ACC112 (cell line): ENCODE measurements around the gene MRPL19.
"Not testable (repeated sequence)": the region's sequence is repeated elsewhere in the genome, so short reads cannot be mapped to it uniquely, and the experiment has no call there.

Source experiments
- H2AFZ ChIP-seq: fragments of 200-600 bp; sonication (generic); one replicate; pipeline ENCODE4 v1.6.0; 2017; ENCODE audit warnings: antibody characterized with exemption, low read length; ENCODE audit not compliant: unreplicated experiment
- H3K27ac ChIP-seq: fragments of 200-600 bp; sonication (generic); 2 replicates; pipeline ENCODE4 v1.5.1; 2014; ENCODE audit warnings: low read depth, mild to moderate bottlenecking, antibody characterized with exemption, low read length, moderate library complexity
- H3K27me3 ChIP-seq: fragments of 200-600 bp; sonication (generic); 2 replicates; pipeline ENCODE4 v1.6.1; 2014; ENCODE audit warnings: mild to moderate bottlenecking, antibody characterized with exemption, low read length, moderate library complexity, mixed read lengths; ENCODE audit not compliant: insufficient read depth
- H3K36me3 ChIP-seq: fragments of 200-600 bp; sonication (generic); 2 replicates; pipeline ENCODE4 v1.6.1; 2016; ENCODE audit warnings: mild to moderate bottlenecking, antibody characterized with exemption, low read length, moderate library complexity, mixed read lengths; ENCODE audit not compliant: insufficient read depth
- H3K4me1 ChIP-seq: fragments of 200-600 bp; sonication (generic); one replicate; pipeline ENCODE4 v1.6.1; 2016; ENCODE audit warnings: low read length, mixed read lengths; ENCODE audit not compliant: insufficient read depth, unreplicated experiment, control insufficient read depth
- H3K4me3 ChIP-seq: fragments of 200-600 bp; sonication (generic); 2 replicates; pipeline ENCODE4 v1.5.1; 2014; ENCODE audit warnings: mild to moderate bottlenecking, low read depth, low read length
- H3K79me2 ChIP-seq: fragments of 200-600 bp; sonication (generic); one replicate; pipeline ENCODE4 v1.6.0; 2016; ENCODE audit warnings: low read length; ENCODE audit not compliant: control insufficient read depth, unreplicated experiment, insufficient read depth

The MRPL19 gene

GRCh38 chr2:75703589-75704287 lies 57.2 kb downstream of the MRPL19 start:
- Histone ChIP-seq H3K4me1 (peaks cover 18% of the 10 kb centered on the region), H3K36me3 (peaks cover 34% of the 10 kb centered on the region), H3K27me3 (no peaks in the 10 kb centered on the region), H3K79me2 (peaks cover 13% of the 10 kb centered on the region), H3K27ac (no peak overlapping the region), H2AFZ (no peak overlapping the region), H3K4me3 (no peak overlapping the region)

GRCh38 chr2:75705921-75706320 lies 59.3 kb downstream of the MRPL19 start:
- peaks cover 18% of the 10 kb centered on the region for H3K4me1 ChIP-seq
- H3K79me2 ChIP-seq: peaks cover 26% of the 10 kb centered on the region
- H3K36me3 ChIP-seq: peaks cover 30% of the 10 kb centered on the region
- H3K27ac ChIP-seq: no peak overlapping the region
- no peak overlapping the region for H3K4me3 ChIP-seq
- no peaks in the 10 kb centered on the region for H3K27me3 ChIP-seq
- no peak overlapping the region for H2AFZ ChIP-seq

GRCh38 chr2:75707901-75708300 lies 61.3 kb downstream of the MRPL19 start:
- peaks cover 26% of the 10 kb centered on the region for H3K79me2 ChIP-seq
- no peaks in the 10 kb centered on the region for H3K27me3 ChIP-seq
- H3K4me3 ChIP-seq: peak overlapping the region; percentile 3; the same call in 1 of the 2 replicates
- peaks cover 18% of the 10 kb centered on the region for H3K4me1 ChIP-seq
- no peak overlapping the region for H2AFZ ChIP-seq
- peaks cover 18% of the 10 kb centered on the region for H3K36me3 ChIP-seq
- no peak overlapping the region for H3K27ac ChIP-seq

DNA sequence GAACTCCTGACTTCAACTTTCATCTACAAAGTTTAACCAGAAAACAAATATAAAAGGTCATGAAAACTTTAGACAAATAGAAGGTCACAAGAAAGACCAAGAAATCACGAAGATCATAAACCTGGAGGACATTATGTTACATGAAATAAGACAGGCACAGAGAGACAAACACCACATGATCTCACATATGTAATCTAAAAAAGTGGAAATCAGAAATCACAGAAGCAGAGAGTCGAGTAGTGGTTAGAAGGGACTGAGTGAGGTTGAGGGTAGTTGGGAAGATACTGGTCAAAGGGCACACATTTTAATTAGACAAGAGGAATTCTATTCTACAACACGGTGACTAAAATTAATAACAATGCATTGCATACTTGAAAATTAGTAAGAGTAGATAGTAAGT lies 62.7 kb downstream of the MRPL19 start:
- no peak overlapping the region for H2AFZ ChIP-seq
- H3K27me3 ChIP-seq: no peaks in the 10 kb centered on the region
- peaks cover 15% of the 10 kb centered on the region for H3K4me1 ChIP-seq
- H3K27ac ChIP-seq: 0 out of 2 replicates have a peak overlapping the region, but pooled peaks have one; percentile 12
- H3K4me3 ChIP-seq: peak overlapping the region; percentile 91
- peaks cover 26% of the 10 kb centered on the region for H3K79me2 ChIP-seq
- H3K36me3 ChIP-seq: peaks cover 8% of the 10 kb centered on the region; the same call in 1 of the 2 replicates

DNA sequence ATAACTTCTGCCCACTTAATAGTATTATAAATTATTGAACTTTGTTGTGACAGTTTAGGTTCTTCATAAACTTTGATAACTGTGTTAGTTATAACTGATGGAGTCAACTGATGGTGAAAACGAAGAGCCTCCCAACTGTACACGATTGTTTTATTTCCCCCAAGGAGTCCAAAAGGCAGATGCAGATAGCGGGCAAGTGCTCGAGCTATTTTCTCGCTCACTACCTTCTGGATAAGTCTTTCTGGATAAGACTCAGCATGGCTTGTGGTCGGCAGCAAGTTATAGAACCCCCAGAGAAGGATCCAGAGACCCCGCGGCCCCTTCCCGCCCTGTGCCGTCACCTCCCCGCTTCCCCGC lies 63.6 kb downstream of the MRPL19 start:
- Histone ChIP-seq H3K4me1 (peaks cover 22% of the 10 kb centered on the region), H2AFZ (peak overlapping the region; percentile 85), H3K36me3 (no peaks in the 10 kb centered on the region), H3K79me2 (peaks cover 26% of the 10 kb centered on the region), H3K27ac (peak overlapping the region; percentile 78), H3K4me3 (peak overlapping the region; percentile 91), H3K27me3 (no peaks in the 10 kb centered on the region)

DNA sequence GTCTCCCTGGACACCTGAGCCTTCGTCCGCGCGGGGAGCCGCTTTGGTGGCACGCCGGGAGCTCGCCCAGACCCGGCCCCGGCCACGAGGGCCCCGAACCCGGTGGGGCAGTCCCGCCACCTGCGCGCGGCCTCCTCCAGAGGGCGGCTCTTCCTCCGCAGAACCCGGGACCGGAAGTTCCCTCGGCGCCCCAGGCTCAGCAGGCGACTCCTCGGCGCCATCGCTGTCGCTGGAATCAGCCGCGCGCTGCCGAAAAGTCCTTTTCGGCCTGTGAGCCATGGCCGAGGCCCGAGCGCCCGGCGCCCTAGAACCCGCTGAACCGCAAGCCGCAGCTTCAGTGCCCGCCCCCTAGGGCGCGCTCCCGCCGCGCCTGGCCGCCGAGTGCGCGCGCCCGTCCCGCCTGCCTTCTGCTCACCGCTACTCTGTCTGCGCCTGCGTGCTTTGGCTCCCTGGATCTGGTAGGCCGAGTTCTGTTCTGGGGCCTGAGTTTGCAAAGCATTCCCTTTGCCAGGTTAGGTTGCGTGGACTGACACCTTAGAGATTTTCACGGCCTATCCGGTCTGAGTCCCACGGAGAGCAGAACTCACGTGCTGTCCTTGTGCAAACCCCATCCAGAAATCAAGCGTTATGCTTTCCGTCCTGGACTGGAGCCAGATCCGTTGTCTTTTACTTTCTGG lies 64.1 kb downstream of the MRPL19 start, which contains the start of gene GCFC2:
GCFC2 (minus strand) TSS at position 339 of the 677 bp plus-strand sequence; CDS start at position 279, 60 bp downstream.
- Histone ChIP-seq H3K79me2 (peaks cover 26% of the 10 kb centered on the region), H3K4me3 (peak within 1 kb of the TSS; percentile 91), H3K4me1 (peaks cover 20% of the 10 kb centered on the region), H3K27me3 (no peaks in the 10 kb centered on the region), H2AFZ (peak within 1 kb of the TSS; percentile 85), H3K36me3 (no peaks in the 10 kb centered on the region), H3K27ac (peak within 1 kb of the TSS; percentile 78)

GRCh38 chr2:75711590-75711989 lies 65.0 kb downstream of the MRPL19 start:
- Histone ChIP-seq H2AFZ (peak overlapping the region; percentile 83), H3K4me3 (peak overlapping the region; percentile 91; the same call in 1 of the 2 replicates)
- H3K27ac ChIP-seq: not testable (repeated sequence)

GRCh38 chr2:75716406-75716805 lies 69.8 kb downstream of the MRPL19 start:
- Histone ChIP-seq H3K36me3 (no peaks in the 10 kb centered on the region), H3K27me3 (peaks cover 17% of the 10 kb centered on the region), H3K79me2 (no peaks in the 10 kb centered on the region), H3K27ac (no peak overlapping the region), H3K4me1 (peaks cover 7% of the 10 kb centered on the region), H2AFZ (no peak overlapping the region), H3K4me3 (no peak overlapping the region)

More at GRCh38 chr2:75711590-75711989, 65.0 kb downstream of the MRPL19 start:
- H3K4me1 ChIP-seq: peaks cover 15% of the 10 kb centered on the region
- not testable (repeated sequence) for H3K27me3 ChIP-seq, H3K36me3 ChIP-seq
- H3K79me2 ChIP-seq: peaks cover 26% of the 10 kb centered on the region

GRCh38 chr2:75719616-75720015 lies 73.0 kb downstream of the MRPL19 start:
- H3K4me1 ChIP-seq: peaks cover 3% of the 10 kb centered on the region
- no peaks in the 10 kb centered on the region for H3K79me2 ChIP-seq
- H3K27me3 ChIP-seq: peaks cover 41% of the 10 kb centered on the region
- H2AFZ ChIP-seq: no peak overlapping the region
- H3K4me3 ChIP-seq: no peak overlapping the region
- H3K27ac ChIP-seq: no peak overlapping the region
- H3K36me3 ChIP-seq: no peaks in the 10 kb centered on the region

DNA sequence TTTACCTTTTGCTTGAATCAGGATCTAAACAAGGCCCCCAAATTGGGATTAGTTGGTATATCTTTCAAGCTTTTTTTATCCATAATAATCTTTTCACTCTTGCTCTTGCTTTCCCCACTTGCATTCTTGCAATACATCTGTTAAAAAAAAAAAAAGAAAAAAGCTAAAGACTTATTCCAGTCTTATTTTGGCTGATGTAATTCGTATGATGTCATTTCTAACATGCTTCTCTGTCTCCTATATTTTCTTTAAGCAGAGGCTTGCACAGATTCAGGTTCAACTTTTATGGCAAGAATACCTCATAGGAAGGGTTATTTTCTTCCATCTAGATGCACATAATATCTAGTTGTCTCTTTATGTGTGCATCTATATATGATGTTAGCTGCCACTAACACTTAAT lies 73.9 kb downstream of the MRPL19 start:
- Histone ChIP-seq H3K36me3 (no peaks in the 10 kb centered on the region), H3K27me3 (peaks cover 41% of the 10 kb centered on the region), H3K4me3 (no peak overlapping the region), H2AFZ (no peak overlapping the region), H3K4me1 (no peaks in the 10 kb centered on the region), H3K27ac (no peak overlapping the region), H3K79me2 (no peaks in the 10 kb centered on the region)

DNA sequence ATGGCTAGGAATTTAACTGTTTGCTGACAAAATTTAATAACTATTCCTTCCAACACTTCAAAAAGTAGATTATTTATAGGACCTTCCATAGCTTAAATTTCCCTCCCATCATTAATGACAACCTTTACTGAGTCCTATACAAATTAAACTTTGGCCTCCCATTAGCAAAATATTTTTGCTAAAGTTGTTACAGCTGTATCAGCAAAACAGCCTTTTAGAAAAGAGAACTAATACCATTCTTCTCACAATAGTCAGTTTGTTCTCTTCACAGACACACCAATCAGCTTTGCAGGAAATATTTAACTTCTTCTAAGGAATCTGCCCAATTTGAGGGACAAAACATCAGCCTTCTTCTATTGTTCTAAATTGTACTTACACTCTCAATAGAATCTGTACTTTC lies 76.1 kb downstream of the MRPL19 start:
- Histone ChIP-seq H3K4me1 (no peaks in the 10 kb centered on the region), H3K4me3 (no peak overlapping the region), H3K79me2 (no peaks in the 10 kb centered on the region), H3K27me3 (peaks cover 61% of the 10 kb centered on the region), H3K27ac (no peak overlapping the region), H3K36me3 (no peaks in the 10 kb centered on the region), H2AFZ (no peak overlapping the region)
